ENCODE data around the gene U2AF2. TPM values are rescaled to one million over a fixed set of nuclear protein-coding genes. Genes with fewer than 3 reads are reported as not detected.
A peak's percentile ranks its signal among the peaks of the same experiment; 100 is the strongest.

The U2AF2 gene
- total and polyA plus RNA-seq, 9 of the 15 experiments (the other 6 are each of a cell fraction or from before 2014, with no cell fraction given): 3.0 to 331 (median 157) TPM

- no peak for TF ChIP-seq PURB (CRISPR knock-in tag; IDR thresholded peaks at IDR 0.05; ENCODE audit: low read depth)
- TF ChIP-seq HEY1 (CRISPR knock-in tag; IDR thresholded peaks at IDR 0.05; ENCODE audit: borderline replicate concordance): no peak
- TF ChIP-seq, protein P1, sequence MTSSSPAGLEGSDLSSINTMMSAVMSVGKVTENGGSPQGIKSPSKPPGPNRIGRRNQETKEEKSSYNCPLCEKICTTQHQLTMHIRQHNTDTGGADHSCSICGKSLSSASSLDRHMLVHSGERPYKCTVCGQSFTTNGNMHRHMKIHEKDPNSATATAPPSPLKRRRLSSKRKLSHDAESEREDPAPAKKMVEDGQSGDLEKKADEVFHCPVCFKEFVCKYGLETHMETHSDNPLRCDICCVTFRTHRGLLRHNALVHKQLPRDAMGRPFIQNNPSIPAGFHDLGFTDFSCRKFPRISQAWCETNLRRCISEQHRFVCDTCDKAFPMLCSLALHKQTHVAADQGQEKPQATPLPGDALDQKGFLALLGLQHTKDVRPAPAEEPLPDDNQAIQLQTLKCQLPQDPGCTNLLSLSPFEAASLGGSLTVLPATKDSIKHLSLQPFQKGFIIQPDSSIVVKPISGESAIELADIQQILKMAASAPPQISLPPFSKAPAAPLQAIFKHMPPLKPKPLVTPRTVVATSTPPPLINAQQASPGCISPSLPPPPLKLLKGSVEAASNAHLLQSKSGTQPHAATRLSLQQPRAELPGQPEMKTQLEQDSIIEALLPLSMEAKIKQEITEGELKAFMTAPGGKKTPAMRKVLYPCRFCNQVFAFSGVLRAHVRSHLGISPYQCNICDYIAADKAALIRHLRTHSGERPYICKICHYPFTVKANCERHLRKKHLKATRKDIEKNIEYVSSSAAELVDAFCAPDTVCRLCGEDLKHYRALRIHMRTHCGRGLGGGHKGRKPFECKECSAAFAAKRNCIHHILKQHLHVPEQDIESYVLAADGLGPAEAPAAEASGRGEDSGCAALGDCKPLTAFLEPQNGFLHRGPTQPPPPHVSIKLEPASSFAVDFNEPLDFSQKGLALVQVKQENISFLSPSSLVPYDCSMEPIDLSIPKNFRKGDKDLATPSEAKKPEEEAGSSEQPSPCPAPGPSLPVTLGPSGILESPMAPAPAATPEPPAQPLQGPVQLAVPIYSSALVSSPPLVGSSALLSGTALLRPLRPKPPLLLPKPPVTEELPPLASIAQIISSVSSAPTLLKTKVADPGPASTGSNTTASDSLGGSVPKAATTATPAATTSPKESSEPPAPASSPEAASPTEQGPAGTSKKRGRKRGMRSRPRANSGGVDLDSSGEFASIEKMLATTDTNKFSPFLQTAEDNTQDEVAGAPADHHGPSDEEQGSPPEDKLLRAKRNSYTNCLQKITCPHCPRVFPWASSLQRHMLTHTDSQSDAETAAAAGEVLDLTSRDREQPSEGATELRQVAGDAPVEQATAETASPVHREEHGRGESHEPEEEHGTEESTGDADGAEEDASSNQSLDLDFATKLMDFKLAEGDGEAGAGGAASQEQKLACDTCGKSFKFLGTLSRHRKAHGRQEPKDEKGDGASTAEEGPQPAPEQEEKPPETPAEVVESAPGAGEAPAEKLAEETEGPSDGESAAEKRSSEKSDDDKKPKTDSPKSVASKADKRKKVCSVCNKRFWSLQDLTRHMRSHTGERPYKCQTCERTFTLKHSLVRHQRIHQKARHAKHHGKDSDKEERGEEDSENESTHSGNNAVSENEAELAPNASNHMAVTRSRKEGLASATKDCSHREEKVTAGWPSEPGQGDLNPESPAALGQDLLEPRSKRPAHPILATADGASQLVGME (CRISPR knock-in tag; IDR thresholded peaks at IDR 0.05): no peak
- no peak for TF ChIP-seq NBN (IDR thresholded peaks at IDR 0.05; ENCODE audit: low read depth)
- no peak for TF ChIP-seq ZNF699 (CRISPR knock-in tag; IDR thresholded peaks at IDR 0.05; ENCODE audit: insufficient replicate concordance)
- TF ChIP-seq ELF1 (tag; IDR thresholded peaks at IDR 0.05): peak; percentile 94
- TF ChIP-seq TAF15 (IDR thresholded peaks at IDR 0.05; ENCODE audit: low read depth, low read length): no peak
- no peak for TF ChIP-seq ZNF695 (CRISPR knock-in tag; IDR thresholded peaks at IDR 0.05)
- TF ChIP-seq, protein P2, sequence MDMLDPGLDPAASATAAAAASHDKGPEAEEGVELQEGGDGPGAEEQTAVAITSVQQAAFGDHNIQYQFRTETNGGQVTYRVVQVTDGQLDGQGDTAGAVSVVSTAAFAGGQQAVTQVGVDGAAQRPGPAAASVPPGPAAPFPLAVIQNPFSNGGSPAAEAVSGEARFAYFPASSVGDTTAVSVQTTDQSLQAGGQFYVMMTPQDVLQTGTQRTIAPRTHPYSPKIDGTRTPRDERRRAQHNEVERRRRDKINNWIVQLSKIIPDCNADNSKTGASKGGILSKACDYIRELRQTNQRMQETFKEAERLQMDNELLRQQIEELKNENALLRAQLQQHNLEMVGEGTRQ (CRISPR knock-in tag; IDR thresholded peaks at IDR 0.05): no peak
- TF ChIP-seq ZBED1 (IDR thresholded peaks at IDR 0.05): no peak
- TF ChIP-seq MYC (IDR thresholded peaks at IDR 0.05; ENCODE audit: low read depth, low read length): peak; percentile 10
- no peak for TF ChIP-seq MYC (CRISPR knock-in tag; IDR thresholded peaks at IDR 0.05; ENCODE audit: borderline replicate concordance, low read depth)
- no peak for TF ChIP-seq ASH1L (IDR thresholded peaks at IDR 0.05; ENCODE audit: borderline replicate concordance, low read depth, partially characterized antibody)
- peak; percentile 72 for TF ChIP-seq CREM (IDR thresholded peaks at IDR 0.05; ENCODE audit: low read depth)
- TF ChIP-seq, protein P3, sequence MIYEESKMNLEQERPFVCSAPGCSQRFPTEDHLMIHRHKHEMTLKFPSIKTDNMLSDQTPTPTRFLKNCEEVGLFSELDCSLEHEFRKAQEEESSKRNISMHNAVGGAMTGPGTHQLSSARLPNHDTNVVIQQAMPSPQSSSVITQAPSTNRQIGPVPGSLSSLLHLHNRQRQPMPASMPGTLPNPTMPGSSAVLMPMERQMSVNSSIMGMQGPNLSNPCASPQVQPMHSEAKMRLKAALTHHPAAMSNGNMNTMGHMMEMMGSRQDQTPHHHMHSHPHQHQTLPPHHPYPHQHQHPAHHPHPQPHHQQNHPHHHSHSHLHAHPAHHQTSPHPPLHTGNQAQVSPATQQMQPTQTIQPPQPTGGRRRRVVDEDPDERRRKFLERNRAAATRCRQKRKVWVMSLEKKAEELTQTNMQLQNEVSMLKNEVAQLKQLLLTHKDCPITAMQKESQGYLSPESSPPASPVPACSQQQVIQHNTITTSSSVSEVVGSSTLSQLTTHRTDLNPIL (CRISPR knock-in tag; IDR thresholded peaks at IDR 0.05): no peak
- TF ChIP-seq GABPB2 (CRISPR knock-in tag; conservative IDR thresholded peaks at IDR 0.05): no peak
- TF ChIP-seq KAT7 (CRISPR knock-in tag; IDR thresholded peaks at IDR 0.05; ENCODE audit: borderline replicate concordance): no peak
- no peak for TF ChIP-seq SNRNP70 (optimal IDR thresholded peaks at IDR 0.05; ENCODE audit: low read depth, low read length)
- no peak for TF ChIP-seq TFAM (CRISPR knock-in tag; conservative IDR thresholded peaks at IDR 0.05)
- TF ChIP-seq MTF1 (CRISPR knock-in tag; IDR thresholded peaks at IDR 0.05; ENCODE audit: borderline replicate concordance): no peak
- TF ChIP-seq SNIP1 (IDR thresholded peaks at IDR 0.05; ENCODE audit: low read depth): no peak
- TF ChIP-seq HMBOX1 (IDR thresholded peaks at IDR 0.05): no peak
Measured at GRCh38 chr19:55605207-55605636, 49.6 kb upstream of the U2AF2 start (continued).

Data from K562 (cell line).